Myocyte (in vitro differentiated cells): ENCODE data around the gene SSBP3. TPM values are rescaled to one million over a fixed set of nuclear protein-coding genes. Genes with fewer than 3 reads are reported as not detected.

Experiments
- DNase-seq: peaks from one replicate; pipeline ENCODE4 v3.0.0-alpha.2; 2012; ENCODE audit warnings: low read depth
- total RNA-seq: library from RNA; depleted of rRNA; stranded (reverse); fragments of >200 nt; gene quantifications from 2 replicates; pipeline ENCODE4 v1.2.3, GENCODE V29; 2014

The SSBP3 gene
- total RNA-seq, 1 donor from 2014 or later = 21.8 TPM

DNA sequence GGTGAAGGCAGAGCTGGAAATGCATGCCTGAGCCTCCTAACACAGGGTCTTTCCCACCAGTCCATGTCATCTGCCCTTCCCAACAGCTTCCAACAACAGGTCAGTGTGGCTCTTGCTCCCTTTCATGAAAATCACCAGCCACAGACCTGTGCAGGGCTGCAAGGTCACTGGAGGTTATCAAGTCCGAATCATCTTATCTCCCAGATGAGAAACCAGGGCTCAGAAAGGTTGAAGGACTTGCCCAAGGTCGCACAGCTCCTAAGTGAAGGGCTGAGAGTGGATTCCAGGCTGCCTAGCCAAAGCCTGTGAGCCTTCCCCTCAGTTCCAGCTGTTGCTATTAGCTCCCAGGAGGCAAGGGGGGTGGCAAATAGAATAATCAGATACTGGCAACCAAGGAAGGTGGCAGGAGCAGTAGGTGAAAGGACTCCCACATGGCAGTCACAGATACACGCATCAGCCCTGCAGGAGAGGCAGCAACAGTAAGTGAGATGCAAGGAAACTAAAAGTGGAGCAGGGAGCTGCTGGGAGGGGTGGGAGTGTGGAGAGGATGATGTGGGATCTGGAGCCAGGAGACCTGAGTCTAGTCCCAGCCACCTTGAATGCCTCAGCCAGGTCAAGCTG is 74.2 kb downstream of the SSBP3 start:
- DNase-seq = no peak

- peak; percentile 73 for DNase-seq
These were observed 75.0 kb downstream of the SSBP3 start for GRCh38 chr1:54331091-54331772.

GRCh38 chr1:54329312-54330003 is 76.7 kb downstream of the SSBP3 start:
- DNase-seq = no peak

GRCh38 chr1:54328066-54328636 is 78.0 kb downstream of the SSBP3 start:
- no peak for DNase-seq

GRCh38 chr1:54327386-54328065 is 78.7 kb downstream of the SSBP3 start:
- no peak for DNase-seq

DNA sequence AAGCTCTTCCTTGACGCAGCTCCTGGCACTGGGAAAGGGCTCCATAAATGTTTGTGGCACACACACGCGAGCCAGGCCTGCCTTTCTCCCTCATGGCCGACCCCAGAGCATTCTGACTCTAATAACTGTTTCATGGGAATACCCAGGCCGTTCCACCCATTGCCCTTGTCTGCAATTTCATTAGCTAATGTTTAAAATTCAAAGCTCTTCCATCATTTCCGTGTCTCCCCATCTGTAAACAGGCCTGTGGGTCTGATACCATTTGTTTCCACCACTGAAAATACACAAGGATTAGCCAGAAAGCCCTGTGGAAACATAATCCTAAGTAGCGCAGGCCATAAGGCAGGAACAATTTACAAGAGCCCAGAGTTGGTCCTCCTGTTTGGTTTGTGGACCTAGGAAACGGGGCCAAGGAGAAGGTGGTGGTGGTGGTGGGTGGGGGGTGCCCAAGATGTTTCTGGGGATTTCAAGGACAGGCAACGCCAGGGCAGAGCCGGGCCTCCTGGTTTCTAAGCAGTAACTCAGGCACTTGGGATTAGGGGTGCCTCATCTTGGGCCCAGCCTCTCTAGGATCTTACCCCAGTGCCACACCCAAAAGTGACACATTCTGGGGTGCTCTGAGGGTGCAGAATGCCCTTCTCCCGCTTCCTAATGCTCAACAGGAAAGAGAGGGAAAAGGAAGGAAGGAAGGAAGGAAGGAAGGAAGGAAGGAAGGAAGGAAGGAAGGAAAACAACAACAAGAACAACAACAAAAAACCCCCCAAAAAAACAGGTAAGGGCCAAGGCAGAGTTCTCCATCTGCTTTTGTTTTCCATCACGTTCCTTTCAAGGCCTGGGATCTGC is 79.4 kb downstream of the SSBP3 start:
- DNase-seq = no peak

- DNase-seq = no peak
These were observed 80.3 kb downstream of the SSBP3 start for GRCh38 chr1:54325703-54326461.

DNA sequence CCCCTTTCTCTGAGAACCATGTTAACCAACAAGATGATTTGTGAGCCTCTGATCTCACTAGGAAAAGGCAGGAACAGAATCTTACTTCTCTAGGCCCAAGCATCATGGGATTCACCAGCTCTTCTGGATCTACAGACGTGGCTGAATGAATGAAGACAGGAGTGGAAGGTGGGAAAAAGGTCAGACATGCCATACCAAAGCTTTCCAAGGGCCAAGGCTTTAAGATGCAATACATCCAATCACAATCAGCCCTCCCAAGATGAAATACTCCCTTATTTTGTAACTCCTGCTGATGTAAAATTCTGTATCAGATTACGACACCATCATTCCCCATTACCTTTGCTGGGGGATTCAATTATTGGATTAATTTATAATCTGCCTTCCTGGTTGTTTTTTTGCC is 80.9 kb downstream of the SSBP3 start:
- DNase-seq = no peak

GRCh38 chr1:54324251-54325140 is 81.7 kb downstream of the SSBP3 start:
- DNase-seq = no peak

DNA sequence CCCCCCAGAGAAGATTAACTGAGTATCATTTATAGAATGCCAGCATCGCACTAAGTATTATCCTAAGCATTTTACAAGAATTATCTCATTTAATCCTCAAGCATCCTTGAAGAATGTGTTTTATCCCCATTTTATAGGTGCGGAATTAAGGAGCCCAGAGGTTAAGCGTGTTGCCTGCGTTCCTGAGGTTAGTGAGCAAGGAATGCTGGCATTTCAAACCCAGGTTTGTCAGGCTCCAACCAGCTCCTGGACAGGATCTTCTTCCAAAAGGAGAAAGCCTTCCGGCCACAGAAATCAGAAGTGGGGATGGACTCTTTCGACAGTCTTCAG is 82.3 kb downstream of the SSBP3 start:
- DNase-seq = no peak

- DNase-seq = no peak
These were observed 82.9 kb downstream of the SSBP3 start for GRCh38 chr1:54323324-54323739.

GRCh38 chr1:54318246-54318814 is 87.9 kb downstream of the SSBP3 start:
- no peak for DNase-seq

GRCh38 chr1:54317084-54317483 is 89.1 kb downstream of the SSBP3 start:
- no peak for DNase-seq

DNA sequence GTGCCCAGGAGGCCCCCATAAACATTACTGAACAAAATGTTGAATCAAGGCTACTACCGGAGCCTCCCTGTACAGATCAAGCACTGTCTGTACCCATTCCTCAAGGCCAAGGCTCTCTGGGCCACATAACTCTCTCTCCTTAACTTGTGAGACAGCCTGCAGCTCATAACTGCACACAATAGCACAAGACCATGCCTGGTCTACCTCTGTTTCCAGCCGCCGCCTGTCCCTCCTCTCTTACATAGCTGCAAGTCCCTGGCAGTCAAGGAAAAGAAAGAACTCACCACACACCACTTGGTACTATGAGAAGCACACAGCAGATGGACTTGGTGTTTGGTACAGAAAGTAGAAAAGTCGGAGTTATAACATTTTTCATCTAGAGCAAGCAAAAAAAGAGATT is 91.1 kb downstream of the SSBP3 start:
- no peak for DNase-seq

- DNase-seq = no peak
These were observed 91.5 kb downstream of the SSBP3 start for GRCh38 chr1:54314696-54315095.

- no peak for DNase-seq
These were observed 93.3 kb downstream of the SSBP3 start for GRCh38 chr1:54312796-54313316.

- DNase-seq = no peak
These were observed 94.7 kb downstream of the SSBP3 start for GRCh38 chr1:54311506-54311905.
